HepG2 (cell line): ENCODE measurements around the gene RUVBL2. TPM values are rescaled to one million over a fixed set of nuclear protein-coding genes. Genes with fewer than 3 reads are reported as not detected.

Experiments
- ISL2 ChIP-seq: sonication (generic); formaldehyde crosslinking; IDR thresholded peaks from 2 replicates; pipeline ENCODE4 v1.5.0; 2020; ENCODE audit warnings: missing genetic modification reagents
- ISX ChIP-seq: sonication (generic); formaldehyde crosslinking; conservative IDR thresholded peaks from 2 replicates; pipeline ENCODE4 v1.5.0; 2020; ENCODE audit warnings: missing genetic modification reagents
- POLR2G ChIP-seq: fragments of 200-400 bp; formaldehyde crosslinking; IDR thresholded peaks from 2 replicates; pipeline ENCODE4 v1.6.1; 2018; ENCODE audit warnings: mild to moderate bottlenecking, low read depth, low read length, moderate library complexity
- SRSF1 ChIP-seq: fragments of 200-400 bp; formaldehyde crosslinking; optimal IDR thresholded peaks from 2 replicates; pipeline ENCODE3; 2017; ENCODE audit warnings: mild to moderate bottlenecking, low read depth, low read length, moderate library complexity
- ZBTB7A ChIP-seq: sonication (generic); formaldehyde crosslinking; IDR thresholded peaks from 2 replicates; pipeline ENCODE4 v1.8.0; 2022; ENCODE audit warnings: mild to moderate bottlenecking, missing genetic modification reagents
- ZNF143 ChIP-seq: sonication (generic); formaldehyde crosslinking; IDR thresholded peaks from 2 replicates; pipeline ENCODE4 v1.4.0; 2020; ENCODE audit warnings: missing genetic modification reagents
- ZNF225 ChIP-seq: sonication (generic); formaldehyde crosslinking; IDR thresholded peaks from 2 replicates; pipeline ENCODE4 v1.4.0; 2020; ENCODE audit warnings: mild to moderate bottlenecking, missing genetic modification reagents
- ZNF484 ChIP-seq: sonication (generic); formaldehyde crosslinking; IDR thresholded peaks from 2 replicates; pipeline ENCODE4 v1.5.1; 2020; ENCODE audit warnings: mild to moderate bottlenecking, low read depth, missing genetic modification reagents, borderline replicate concordance
- ZNF598 ChIP-seq: sonication (generic); formaldehyde crosslinking; IDR thresholded peaks from 2 replicates; pipeline ENCODE4 v1.5.1; 2020; ENCODE audit warnings: mild to moderate bottlenecking, missing genetic modification reagents, borderline replicate concordance
- ZNF713 ChIP-seq: sonication (generic); formaldehyde crosslinking; IDR thresholded peaks from 2 replicates; pipeline ENCODE4 v1.4.0; 2020; ENCODE audit warnings: mild to moderate bottlenecking, missing genetic modification reagents
- ZNF777 ChIP-seq: sonication (generic); formaldehyde crosslinking; IDR thresholded peaks from 2 replicates; pipeline ENCODE4 v1.4.0; 2020; ENCODE audit warnings: missing genetic modification reagents
- ZNF781 ChIP-seq: sonication (generic); formaldehyde crosslinking; IDR thresholded peaks from 2 replicates; pipeline ENCODE4 v1.5.1; 2020; ENCODE audit warnings: borderline replicate concordance, mild to moderate bottlenecking, missing genetic modification reagents; ENCODE audit errors: not compliant biosample characterization
- ZNF790 ChIP-seq: sonication (generic); formaldehyde crosslinking; IDR thresholded peaks from 2 replicates; pipeline ENCODE4 v1.8.0; 2022; ENCODE audit warnings: missing genetic modification reagents, mild to moderate bottlenecking, borderline replicate concordance
- ZSCAN20 ChIP-seq: sonication (generic); formaldehyde crosslinking; IDR thresholded peaks from 2 replicates; pipeline ENCODE4 v1.4.0; 2020; ENCODE audit warnings: missing genetic modification reagents, mild to moderate bottlenecking, borderline replicate concordance
- polyA plus RNA-seq, 8 experiments: library from polyadenylated mRNA; depleted of rRNA in 3 of 8; stranded (reverse) in 7 of 8; unstranded in 1 of 8; fragments of >200 nt; fragmentation: Illumina TruSeq in 4 of 8; extraction: Trizol in 4 of 8; gene quantifications; 2 replicates each; pipeline versions ENCODE4 v1.2.1 to v1.2.3, GENCODE V29; 2011 to 2016; ENCODE audit warnings: low read depth in 4 of 8, missing spikeins in 1 of 8, mixed read lengths in 1 of 8; ENCODE audit not compliant: insufficient read depth in 1 of 8
- total RNA-seq, 5 experiments: library from RNA; depleted of rRNA; stranded (reverse); fragments of >200 nt; fragmentation: Illumina TruSeq; extraction: Trizol; gene quantifications; 2 replicates each; pipeline ENCODE4 v1.2.3, GENCODE V29; 2016; ENCODE audit warnings: low read depth in 1 of 5
- TF ChIP-seq, protein P1 (sequence below), 2 experiments: sonication (generic) in 1 of 2; formaldehyde crosslinking in 1 of 2; IDR thresholded peaks; 2 replicates each; pipeline versions ENCODE4 v1.5.1 to v1.6.1; 2011 to 2020; ENCODE audit warnings: borderline replicate concordance in 1 of 2, low read depth in 1 of 2, low read length in 1 of 2, mild to moderate bottlenecking in 1 of 2, missing genetic modification reagents in 1 of 2, moderate library complexity in 1 of 2
- TF ChIP-seq, protein P2 (sequence below): sonication (generic); formaldehyde crosslinking; IDR thresholded peaks from 2 replicates; pipeline ENCODE4 v1.8.1; 2022; ENCODE audit warnings: mild to moderate bottlenecking, missing genetic modification reagents
- TF ChIP-seq, protein P3 (sequence below): sonication (generic); formaldehyde crosslinking; IDR thresholded peaks from 2 replicates; pipeline ENCODE4 v1.5.0; 2020; ENCODE audit warnings: mild to moderate bottlenecking, missing genetic modification reagents, moderate library complexity
- TF ChIP-seq, protein P4 (sequence below): sonication (generic); formaldehyde crosslinking; IDR thresholded peaks from 2 replicates; pipeline ENCODE4 v1.4.0; 2020; ENCODE audit warnings: mild to moderate bottlenecking, missing genetic modification reagents, borderline replicate concordance
- TF ChIP-seq, protein P5 (sequence below): sonication (generic); formaldehyde crosslinking; IDR thresholded peaks from 2 replicates; pipeline ENCODE4 v1.9.0; 2021; ENCODE audit warnings: missing genetic modification reagents, borderline replicate concordance

RUVBL2 gene
- total and polyA plus RNA-seq, 2 of the 13 experiments (the other 11 are each of a cell fraction or from before 2014, with no cell fraction given) = 120 to 122 TPM

DNA sequence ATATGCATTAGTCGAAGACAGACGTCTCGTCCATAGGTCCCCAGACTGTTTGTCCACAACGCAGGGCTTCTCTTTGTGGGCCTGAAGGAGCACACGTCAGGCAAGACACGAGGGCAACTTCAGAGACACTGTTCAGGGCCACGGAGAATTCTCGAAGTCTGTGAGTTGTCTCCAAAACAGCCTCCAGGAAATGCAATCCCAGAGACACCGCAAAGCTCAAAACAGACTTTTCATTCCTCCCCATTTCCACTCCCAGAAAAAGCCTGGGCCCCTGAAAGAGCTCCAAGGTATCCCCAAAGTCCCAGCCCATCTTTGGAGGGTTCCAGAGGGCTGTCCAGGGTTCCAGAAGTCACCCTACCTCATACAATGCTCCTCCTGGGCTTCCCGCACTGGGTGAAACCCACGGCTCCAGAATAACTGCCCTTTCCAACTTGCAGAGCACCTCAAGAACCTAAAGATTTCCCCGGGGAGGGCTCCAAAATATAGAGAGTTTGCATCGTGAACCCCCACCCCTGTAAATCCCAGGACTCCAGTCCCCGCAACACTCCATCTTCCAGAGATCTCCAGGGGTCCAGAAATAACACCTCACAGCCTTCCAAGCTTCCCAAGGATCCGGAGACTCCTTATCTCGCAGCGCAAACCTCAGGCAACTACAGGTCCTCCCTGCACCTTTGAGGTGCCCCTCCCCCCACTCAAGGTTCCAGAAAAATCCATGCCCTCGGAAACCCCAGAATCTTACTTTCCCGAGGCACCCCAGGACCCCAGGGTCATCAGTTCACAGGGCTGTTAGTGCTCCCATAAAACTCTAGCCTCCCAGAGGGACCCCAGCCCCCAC is 29.3 kb upstream of the RUVBL2 start (continued):
- TF ChIP-seq, protein P1, sequence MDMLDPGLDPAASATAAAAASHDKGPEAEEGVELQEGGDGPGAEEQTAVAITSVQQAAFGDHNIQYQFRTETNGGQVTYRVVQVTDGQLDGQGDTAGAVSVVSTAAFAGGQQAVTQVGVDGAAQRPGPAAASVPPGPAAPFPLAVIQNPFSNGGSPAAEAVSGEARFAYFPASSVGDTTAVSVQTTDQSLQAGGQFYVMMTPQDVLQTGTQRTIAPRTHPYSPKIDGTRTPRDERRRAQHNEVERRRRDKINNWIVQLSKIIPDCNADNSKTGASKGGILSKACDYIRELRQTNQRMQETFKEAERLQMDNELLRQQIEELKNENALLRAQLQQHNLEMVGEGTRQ (IDR thresholded peaks at IDR 0.05; ENCODE audit: low read depth, low read length) = no peak
- TF ChIP-seq, protein P1 (CRISPR knock-in tag; IDR thresholded peaks at IDR 0.05; ENCODE audit: borderline replicate concordance) = 0 out of 2 replicates have a peak, but pooled peaks have one; percentile 0
- no peak for TF ChIP-seq ZNF484
- TF ChIP-seq ZNF777 (CRISPR knock-in tag) = no peak
- TF ChIP-seq ZNF143 (CRISPR knock-in tag) = peak; percentile 26; the same call in 1 of the 2 replicates
- TF ChIP-seq ZBTB7A (CRISPR knock-in tag) = no peak
- TF ChIP-seq ZNF225 = peak; percentile 30; the same call in 1 of the 2 replicates
- TF ChIP-seq ZNF598 (CRISPR knock-in tag) = 0 out of 2 replicates have a peak, but pooled peaks have one; percentile 4
- no peak for TF ChIP-seq ISX (CRISPR knock-in tag)
- TF ChIP-seq ZSCAN20 (CRISPR knock-in tag) = no peak
- peak; percentile 57 for TF ChIP-seq POLR2G
- no peak for TF ChIP-seq ZNF781 (CRISPR knock-in tag)
- no peak for TF ChIP-seq ISL2 (CRISPR knock-in tag)
- TF ChIP-seq, protein P2, sequence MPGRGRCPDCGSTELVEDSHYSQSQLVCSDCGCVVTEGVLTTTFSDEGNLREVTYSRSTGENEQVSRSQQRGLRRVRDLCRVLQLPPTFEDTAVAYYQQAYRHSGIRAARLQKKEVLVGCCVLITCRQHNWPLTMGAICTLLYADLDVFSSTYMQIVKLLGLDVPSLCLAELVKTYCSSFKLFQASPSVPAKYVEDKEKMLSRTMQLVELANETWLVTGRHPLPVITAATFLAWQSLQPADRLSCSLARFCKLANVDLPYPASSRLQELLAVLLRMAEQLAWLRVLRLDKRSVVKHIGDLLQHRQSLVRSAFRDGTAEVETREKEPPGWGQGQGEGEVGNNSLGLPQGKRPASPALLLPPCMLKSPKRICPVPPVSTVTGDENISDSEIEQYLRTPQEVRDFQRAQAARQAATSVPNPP (CRISPR knock-in tag) = no peak
- TF ChIP-seq, protein P3, sequence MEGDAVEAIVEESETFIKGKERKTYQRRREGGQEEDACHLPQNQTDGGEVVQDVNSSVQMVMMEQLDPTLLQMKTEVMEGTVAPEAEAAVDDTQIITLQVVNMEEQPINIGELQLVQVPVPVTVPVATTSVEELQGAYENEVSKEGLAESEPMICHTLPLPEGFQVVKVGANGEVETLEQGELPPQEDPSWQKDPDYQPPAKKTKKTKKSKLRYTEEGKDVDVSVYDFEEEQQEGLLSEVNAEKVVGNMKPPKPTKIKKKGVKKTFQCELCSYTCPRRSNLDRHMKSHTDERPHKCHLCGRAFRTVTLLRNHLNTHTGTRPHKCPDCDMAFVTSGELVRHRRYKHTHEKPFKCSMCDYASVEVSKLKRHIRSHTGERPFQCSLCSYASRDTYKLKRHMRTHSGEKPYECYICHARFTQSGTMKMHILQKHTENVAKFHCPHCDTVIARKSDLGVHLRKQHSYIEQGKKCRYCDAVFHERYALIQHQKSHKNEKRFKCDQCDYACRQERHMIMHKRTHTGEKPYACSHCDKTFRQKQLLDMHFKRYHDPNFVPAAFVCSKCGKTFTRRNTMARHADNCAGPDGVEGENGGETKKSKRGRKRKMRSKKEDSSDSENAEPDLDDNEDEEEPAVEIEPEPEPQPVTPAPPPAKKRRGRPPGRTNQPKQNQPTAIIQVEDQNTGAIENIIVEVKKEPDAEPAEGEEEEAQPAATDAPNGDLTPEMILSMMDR = no peak
- TF ChIP-seq ZNF790 (CRISPR knock-in tag) = 0 out of 2 replicates have a peak, but pooled peaks have one; percentile 8
- TF ChIP-seq SRSF1 = no peak
- TF ChIP-seq, protein P4, sequence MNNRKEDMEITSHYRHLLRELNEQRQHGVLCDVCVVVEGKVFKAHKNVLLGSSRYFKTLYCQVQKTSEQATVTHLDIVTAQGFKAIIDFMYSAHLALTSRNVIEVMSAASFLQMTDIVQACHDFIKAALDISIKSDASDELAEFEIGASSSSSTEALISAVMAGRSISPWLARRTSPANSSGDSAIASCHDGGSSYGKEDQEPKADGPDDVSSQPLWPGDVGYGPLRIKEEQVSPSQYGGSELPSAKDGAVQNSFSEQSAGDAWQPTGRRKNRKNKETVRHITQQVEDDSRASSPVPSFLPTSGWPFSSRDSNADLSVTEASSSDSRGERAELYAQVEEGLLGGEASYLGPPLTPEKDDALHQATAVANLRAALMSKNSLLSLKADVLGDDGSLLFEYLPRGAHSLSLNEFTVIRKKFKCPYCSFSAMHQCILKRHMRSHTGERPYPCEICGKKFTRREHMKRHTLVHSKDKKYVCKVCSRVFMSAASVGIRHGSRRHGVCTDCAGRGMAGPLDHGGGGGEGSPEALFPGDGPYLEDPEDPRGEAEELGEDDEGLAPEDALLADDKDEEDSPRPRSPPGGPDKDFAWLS (CRISPR knock-in tag) = no peak
- no peak for TF ChIP-seq ZNF713 (CRISPR knock-in tag)
- TF ChIP-seq, protein P5, sequence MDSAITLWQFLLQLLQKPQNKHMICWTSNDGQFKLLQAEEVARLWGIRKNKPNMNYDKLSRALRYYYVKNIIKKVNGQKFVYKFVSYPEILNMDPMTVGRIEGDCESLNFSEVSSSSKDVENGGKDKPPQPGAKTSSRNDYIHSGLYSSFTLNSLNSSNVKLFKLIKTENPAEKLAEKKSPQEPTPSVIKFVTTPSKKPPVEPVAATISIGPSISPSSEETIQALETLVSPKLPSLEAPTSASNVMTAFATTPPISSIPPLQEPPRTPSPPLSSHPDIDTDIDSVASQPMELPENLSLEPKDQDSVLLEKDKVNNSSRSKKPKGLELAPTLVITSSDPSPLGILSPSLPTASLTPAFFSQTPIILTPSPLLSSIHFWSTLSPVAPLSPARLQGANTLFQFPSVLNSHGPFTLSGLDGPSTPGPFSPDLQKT (CRISPR knock-in tag) = no peak
